ENCODE results near the gene EGFR.

Gene EGFR

DNA sequence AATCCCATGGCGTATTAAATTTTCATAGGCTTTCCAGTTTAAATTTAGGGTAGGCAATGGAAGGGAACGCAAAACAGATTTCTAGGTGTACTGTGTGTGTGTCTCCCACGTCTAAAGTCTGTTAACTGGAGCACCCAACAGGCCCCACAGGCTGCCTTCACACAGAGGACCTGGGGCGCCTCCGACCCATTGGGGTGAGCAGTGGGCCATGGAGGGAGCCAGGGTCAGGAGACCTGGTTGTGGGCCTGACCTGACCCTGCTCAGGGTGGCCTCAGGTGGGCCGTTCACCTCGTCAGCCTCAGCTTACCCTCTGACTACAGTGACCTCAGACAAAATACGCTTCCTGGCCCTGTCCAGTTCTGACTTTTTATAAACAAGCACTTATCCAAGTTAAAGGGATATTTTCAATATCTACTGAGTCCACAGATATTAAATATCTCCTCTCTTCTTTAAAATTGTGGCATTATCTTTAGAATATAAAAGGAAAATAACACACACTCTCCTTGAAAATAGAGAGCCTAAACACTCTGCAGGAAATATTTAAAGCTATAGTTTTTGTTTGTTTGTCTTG is 159.6 kb downstream of the EGFR start:
- no peak for FAIRE-seq

DNA sequence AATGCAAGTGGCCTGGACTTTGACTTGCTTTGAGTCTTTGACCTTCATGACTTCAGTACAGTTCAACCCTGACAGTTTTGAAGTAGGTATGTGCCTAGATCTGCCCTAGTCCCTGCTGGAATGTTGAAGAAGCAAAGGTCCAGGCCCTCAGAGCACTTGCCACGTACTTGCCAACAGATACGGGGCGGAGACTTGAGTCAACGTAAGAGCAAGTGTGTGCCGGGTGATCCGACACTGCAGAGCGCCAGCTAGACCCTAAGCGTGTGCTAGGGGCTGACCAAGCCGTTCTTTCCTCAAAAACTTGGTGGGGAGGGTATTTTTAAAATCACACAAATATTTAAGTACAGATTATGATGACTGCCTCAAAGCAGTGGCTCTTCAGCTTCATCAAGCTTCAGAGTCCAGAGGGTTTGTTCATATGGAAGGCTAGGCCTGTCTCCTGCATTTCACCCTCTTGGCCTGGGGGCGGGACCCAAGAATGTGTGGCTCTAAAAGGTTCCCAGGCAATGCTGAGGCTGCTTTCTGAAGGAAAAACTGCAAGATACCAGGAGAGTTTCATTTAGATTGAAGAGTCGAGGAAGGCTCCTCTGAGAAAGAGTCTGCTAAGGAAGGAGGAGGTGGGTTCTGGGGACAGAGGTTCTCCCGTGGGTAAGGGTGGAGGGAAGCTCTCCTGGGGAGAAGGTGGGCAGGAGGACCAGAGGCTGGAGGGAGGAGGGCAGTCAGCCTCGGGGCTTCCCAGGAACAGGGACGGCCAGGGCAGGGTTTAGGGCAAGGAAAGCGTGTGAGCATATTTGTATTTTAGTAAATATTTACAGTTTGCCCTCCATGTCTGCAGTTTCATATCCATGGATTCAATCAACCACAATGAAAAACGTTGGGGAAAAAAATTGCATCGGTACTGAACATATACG is 160.3 kb downstream of the EGFR start:
- FAIRE-seq, result no peak

- FAIRE-seq, result no peak
Observed at GRCh38 chr7:55179931-55180682, 161.3 kb downstream of the EGFR start.

- no peak for FAIRE-seq
Observed at GRCh38 chr7:55180963-55181542, 162.2 kb downstream of the EGFR start.

GRCh38 chr7:55181762-55182161 is 162.9 kb downstream of the EGFR start:
- FAIRE-seq, result no peak

- no peak for FAIRE-seq
Observed at GRCh38 chr7:55183897-55184296, 165.1 kb downstream of the EGFR start.

GRCh38 chr7:55185321-55185802 is 166.5 kb downstream of the EGFR start:
- FAIRE-seq, result no peak

- no peak for FAIRE-seq
Observed at GRCh38 chr7:55185941-55186609, 167.3 kb downstream of the EGFR start.

GRCh38 chr7:55187701-55188491 is 169.1 kb downstream of the EGFR start:
- no peak for FAIRE-seq

GRCh38 chr7:55188590-55189138 is 169.8 kb downstream of the EGFR start:
- no peak for FAIRE-seq

- no peak for FAIRE-seq
Observed at GRCh38 chr7:55189146-55189766, 170.4 kb downstream of the EGFR start.

GRCh38 chr7:55189878-55190436 is 171.1 kb downstream of the EGFR start:
- no peak for FAIRE-seq

DNA sequence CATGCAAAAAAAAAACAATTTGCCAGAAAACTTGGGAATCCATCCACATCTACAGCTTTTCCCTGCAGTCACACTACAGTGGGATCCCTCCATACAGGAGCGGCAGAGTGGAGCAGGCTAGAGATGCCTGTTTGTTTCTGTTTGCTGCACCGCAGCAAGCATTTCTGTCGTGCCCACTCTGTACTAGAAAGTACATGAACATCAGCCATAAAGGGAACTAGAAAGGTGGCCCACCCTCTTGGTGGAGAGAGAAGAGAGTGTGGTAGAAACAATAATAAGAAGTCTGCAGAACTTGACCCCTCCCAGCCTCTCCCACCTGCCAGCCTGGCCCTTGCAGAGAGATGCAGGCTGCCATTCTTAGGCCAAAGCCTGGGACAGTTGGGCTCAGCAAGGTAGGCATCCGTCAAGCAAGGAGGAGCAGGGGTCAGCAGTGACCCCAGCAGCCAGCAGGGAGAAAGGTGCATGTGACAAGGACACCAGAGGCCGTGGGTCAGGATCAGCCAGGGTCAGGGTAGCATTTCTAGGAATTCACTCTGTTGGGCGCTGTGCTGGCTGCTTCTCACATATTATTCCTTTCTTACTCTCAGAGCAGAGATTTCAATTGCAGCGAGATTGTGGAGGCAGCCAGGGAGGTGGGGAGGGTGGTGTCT is 171.8 kb downstream of the EGFR start:
- FAIRE-seq, result no peak

GRCh38 chr7:55191161-55191925 is 172.5 kb downstream of the EGFR start:
- no peak for FAIRE-seq

- no peak for FAIRE-seq
Observed at GRCh38 chr7:55191926-55192692, 173.3 kb downstream of the EGFR start.

GRCh38 chr7:55192723-55193122 is 173.9 kb downstream of the EGFR start:
- no peak for FAIRE-seq

DNA sequence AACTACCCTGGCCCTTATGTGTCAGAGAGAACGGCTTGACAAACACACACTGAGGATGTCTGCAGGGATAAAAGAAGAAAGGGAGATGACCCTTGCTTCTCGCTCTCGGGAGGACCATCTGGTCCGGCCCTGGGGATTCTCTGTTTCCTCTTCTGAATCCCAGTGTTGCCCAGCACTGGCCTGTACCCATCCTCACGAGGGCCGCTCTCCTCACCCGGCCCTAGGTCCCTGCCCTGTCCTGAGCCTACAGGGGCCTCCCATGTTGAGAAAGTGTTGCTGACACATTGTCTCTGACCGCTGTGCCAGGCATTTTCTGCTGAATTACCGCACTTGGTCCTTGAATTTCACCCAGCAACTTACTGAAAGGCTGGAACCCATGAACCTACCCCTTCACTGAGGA is 174.4 kb downstream of the EGFR start:
- FAIRE-seq, result no peak

GRCh38 chr7:55194522-55194921 is 175.7 kb downstream of the EGFR start:
- no peak for FAIRE-seq
